Testis (tissue), 3 donors: Measurements from ENCODE around the gene SMAD3. TPM values are rescaled to one million over a fixed set of nuclear protein-coding genes. Genes with fewer than 3 reads are reported as not detected.

ENCODE experiments used
- DNase-seq: peaks from one replicate; pipeline ENCODE4 v3.0.0-alpha.2; 2019
- H3K27ac ChIP-seq, 2 donors: fragments of 200-600 bp; sonication (generic); one replicate each; pipeline ENCODE4 v1.5.1; 2019
- H3K27me3 ChIP-seq: fragments of 200-600 bp; sonication (generic); one replicate; pipeline ENCODE4 v1.5.1; 2019
- H3K36me3 ChIP-seq: fragments of 200-600 bp; sonication (generic); one replicate; pipeline ENCODE4 v1.5.1; 2017; ENCODE audit warnings: low read depth; ENCODE audit errors: missing control alignments
- H3K4me1 ChIP-seq: fragments of 200-600 bp; sonication (generic); one replicate; pipeline ENCODE4 v1.5.1; 2019
- H3K4me3 ChIP-seq, 2 donors: fragments of 200-600 bp; sonication (generic); one replicate each; pipeline ENCODE4 v1.5.1; 2017 to 2019
- H3K9me3 ChIP-seq: fragments of 200-600 bp; sonication (generic); one replicate; pipeline ENCODE4 v1.5.1; 2017
- POLR2A ChIP-seq: fragments of 450-650 bp; IDR thresholded peaks from one replicate; pipeline ENCODE4 v1.6.1; 2017; ENCODE audit warnings: antibody characterized with exemption, mild to moderate bottlenecking, moderate library complexity
- WGBS, 2 donors: methylation state at CpG; one replicate each; pipeline ENCODE4 v1.1.5; 2018; 5-methylcytosine and 5-hydroxymethylcytosine counted together
- intact Hi-C: fragments of 100-400 bp; cut with DNase I; formaldehyde crosslinking; loops from one replicate; pipeline ENCODE4 v1.15.1; 2023; ENCODE audit warnings: low total_unique reads
- polyA plus RNA-seq: library from polyadenylated mRNA; stranded (reverse); fragments of 350-450 nt; fragmentation: Illumina TruSeq; extraction: RNeasy Lipid Tissue Mini Kit (QIAGEN cat#74804); gene quantifications from one replicate; pipeline ENCODE4 v1.2.3, GENCODE V29; 2014; ENCODE audit warnings: low read depth, low replicate concordance; ENCODE audit not compliant: insufficient read depth
- total RNA-seq, 2 donors: library from RNA; depleted of rRNA; stranded (reverse); fragments of >200 nt; gene quantifications; one replicate each; pipeline ENCODE4 v1.2.3, GENCODE V29; 2016
- TF ChIP-seq, protein P1 (sequence below), 3 experiments: fragments of 450-650 bp in 2 of 3; fragments of 200-600 bp in 1 of 3; sonication (generic) in 1 of 3; IDR thresholded peaks; one replicate each; pipeline ENCODE4 v1.5.1; 2016 to 2019; ENCODE audit warnings: antibody characterized with exemption in 3 of 3, mild to moderate bottlenecking in 2 of 3, moderate library complexity in 1 of 3

Gene SMAD3
- total and polyA plus RNA-seq, 3 donors from 2014 or later, result 11.4 to 31.6 (median 18.7) TPM

DNA sequence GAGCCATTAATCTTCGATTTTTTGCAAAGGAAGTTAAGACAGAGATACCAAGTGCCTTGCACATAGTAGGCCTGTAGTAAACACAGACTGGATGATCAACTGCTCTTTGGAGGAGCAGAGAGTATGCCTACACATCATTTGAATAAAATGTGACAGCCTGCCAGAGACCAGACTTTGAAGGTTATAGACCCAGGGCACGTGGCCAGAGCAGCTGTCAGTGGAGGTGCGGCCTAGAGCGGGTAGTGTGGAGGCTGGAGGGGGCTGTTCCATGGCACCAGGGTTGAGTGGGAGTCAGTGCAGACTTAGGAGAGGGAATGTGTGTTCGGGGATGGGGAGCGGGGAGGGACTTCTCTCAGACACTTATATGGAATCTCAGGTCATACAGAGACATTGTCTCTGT is 80.8 kb downstream of the SMAD3 start:
- WGBS, 2 donors, result 25 to 46% methylated on average over 6 of the region's 6 CpGs
- H3K27me3 ChIP-seq, result no peaks in the 10 kb centered on the region
- no peak overlapping the region for H3K4me3 ChIP-seq
- no peaks in the 10 kb centered on the region for H3K36me3 ChIP-seq
- intact Hi-C loops, result no loop called here
- no peak for TF ChIP-seq POLR2A
- TF ChIP-seq, protein P1, sequence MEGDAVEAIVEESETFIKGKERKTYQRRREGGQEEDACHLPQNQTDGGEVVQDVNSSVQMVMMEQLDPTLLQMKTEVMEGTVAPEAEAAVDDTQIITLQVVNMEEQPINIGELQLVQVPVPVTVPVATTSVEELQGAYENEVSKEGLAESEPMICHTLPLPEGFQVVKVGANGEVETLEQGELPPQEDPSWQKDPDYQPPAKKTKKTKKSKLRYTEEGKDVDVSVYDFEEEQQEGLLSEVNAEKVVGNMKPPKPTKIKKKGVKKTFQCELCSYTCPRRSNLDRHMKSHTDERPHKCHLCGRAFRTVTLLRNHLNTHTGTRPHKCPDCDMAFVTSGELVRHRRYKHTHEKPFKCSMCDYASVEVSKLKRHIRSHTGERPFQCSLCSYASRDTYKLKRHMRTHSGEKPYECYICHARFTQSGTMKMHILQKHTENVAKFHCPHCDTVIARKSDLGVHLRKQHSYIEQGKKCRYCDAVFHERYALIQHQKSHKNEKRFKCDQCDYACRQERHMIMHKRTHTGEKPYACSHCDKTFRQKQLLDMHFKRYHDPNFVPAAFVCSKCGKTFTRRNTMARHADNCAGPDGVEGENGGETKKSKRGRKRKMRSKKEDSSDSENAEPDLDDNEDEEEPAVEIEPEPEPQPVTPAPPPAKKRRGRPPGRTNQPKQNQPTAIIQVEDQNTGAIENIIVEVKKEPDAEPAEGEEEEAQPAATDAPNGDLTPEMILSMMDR (IDR thresholded peaks at IDR 0.05), result no peak
- H3K4me1 ChIP-seq, result peaks cover 37% of the 10 kb centered on the region
- peak; percentile 54 for DNase-seq
- H3K27ac ChIP-seq, result peak overlapping the region in 1 of 2 donors; percentile 1
- no peaks in the 10 kb centered on the region for H3K9me3 ChIP-seq

DNA sequence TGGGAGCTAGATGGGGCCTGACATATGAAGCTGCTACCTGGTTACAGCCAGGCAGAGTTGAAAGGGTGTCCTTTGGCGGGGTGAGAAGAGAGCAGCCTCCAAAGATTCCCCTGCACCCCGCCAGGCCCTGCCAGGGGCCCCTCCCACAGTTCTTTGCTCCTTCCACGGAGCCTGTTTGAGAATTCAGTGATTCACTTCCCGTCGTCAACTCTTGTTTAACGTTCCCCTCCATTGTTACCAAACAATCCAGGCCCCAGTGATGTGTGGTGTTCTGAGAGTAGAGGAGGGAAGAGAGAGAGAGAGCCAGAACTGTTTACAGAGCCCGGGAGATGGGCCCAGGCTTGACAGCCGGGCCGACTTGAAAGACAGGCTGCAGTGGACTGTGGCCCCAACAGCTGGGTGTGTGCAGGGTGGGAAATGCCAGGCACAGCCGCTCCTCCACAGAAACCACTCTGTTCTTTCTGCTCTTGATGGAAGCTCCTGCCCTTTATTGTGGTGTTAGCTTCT is 81.5 kb downstream of the SMAD3 start:
- 59 to 75% methylated on average over 10 of the region's 10 CpGs for WGBS, 2 donors
- intact Hi-C loops, result no loop called here
- TF ChIP-seq, protein P1 (IDR thresholded peaks at IDR 0.05), result no peak
- TF ChIP-seq POLR2A, result no peak
- Histone ChIP-seq H3K27ac (peak overlapping the region in 1 of 2 donors; percentile 1), H3K4me1 (peaks cover 37% of the 10 kb centered on the region), H3K9me3 (no peaks in the 10 kb centered on the region), H3K27me3 (no peaks in the 10 kb centered on the region), H3K4me3 (no peak overlapping the region), H3K36me3 (no peaks in the 10 kb centered on the region)
- DNase-seq, result no peak

DNA sequence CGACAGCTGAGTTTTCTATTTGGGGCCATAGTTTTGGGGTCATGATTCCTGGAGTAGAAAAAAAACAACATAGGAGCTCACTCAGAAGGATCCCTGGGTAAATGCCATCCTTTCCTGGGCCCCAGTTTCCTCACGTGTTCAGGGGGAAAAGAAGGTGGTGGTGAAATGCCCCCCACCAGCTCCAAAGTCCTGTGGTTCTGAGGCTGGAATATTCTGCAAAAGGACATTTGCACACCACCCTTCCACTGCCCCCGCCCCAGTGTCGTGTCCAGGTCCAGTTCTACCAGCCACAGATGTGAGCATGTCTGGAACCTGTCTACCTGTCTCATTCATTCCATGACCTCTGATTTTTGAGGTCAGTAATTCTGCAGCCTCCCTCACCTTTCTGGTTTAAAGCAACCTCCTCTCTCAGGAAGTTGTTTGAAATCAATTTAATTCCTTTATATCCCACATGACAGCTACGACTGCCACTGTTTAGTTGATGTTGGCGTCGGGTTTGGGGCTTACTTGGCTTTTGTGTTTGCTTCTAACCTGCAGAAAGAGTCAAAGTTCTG is 82.1 kb downstream of the SMAD3 start:
- H3K27me3 ChIP-seq, result no peaks in the 10 kb centered on the region
- TF ChIP-seq, protein P1 (IDR thresholded peaks at IDR 0.05), result no peak
- TF ChIP-seq POLR2A, result no peak
- intact Hi-C loops, result no loop called here

DNA sequence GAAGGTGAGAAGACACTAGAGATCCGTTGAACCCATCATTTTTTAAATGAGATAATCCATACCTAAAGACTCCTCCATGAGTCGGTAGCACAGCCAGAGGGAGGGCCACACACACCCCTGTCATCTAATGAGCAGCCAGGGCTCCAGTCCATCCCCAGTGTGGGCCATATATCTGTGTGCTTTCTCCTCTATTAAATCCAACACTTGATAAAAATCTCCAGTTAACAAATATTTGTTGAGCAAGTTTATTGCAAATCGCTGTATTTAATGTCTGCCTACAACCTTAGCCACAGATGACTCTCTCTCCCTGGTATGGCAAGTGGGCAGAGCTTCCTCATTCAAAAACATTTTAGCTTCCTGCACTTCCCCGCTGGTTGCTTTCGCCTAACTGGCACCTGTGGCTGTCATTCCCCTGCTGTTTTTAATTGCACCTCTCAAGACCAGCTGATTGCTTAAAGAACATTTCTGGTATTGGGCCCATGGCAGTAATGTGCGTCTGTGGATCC is 82.8 kb downstream of the SMAD3 start:
- no peak for TF ChIP-seq POLR2A
- TF ChIP-seq, protein P1 (IDR thresholded peaks at IDR 0.05), result no peak
- H3K4me1 ChIP-seq, result peaks cover 37% of the 10 kb centered on the region
- no peak overlapping the region for H3K27ac ChIP-seq
- intact Hi-C loops, result no loop called here
- H3K4me3 ChIP-seq, result no peak overlapping the region
- H3K27me3 ChIP-seq, result no peaks in the 10 kb centered on the region
- DNase-seq, result no peak
- no peaks in the 10 kb centered on the region for H3K36me3 ChIP-seq
- 83 to 92% methylated on average over 6 of the region's 6 CpGs for WGBS, 2 donors
- no peaks in the 10 kb centered on the region for H3K9me3 ChIP-seq

More for the DNA sequence above, 82.1 kb downstream of the SMAD3 start:
- no peak for DNase-seq
- no peak overlapping the region for H3K4me3 ChIP-seq
- peaks cover 37% of the 10 kb centered on the region for H3K4me1 ChIP-seq
- 89 to 93% methylated on average over 7 of the region's 7 CpGs for WGBS, 2 donors
- H3K27ac ChIP-seq, result peak overlapping the region in 1 of 2 donors; percentile 1
- no peaks in the 10 kb centered on the region for H3K36me3 ChIP-seq
- no peaks in the 10 kb centered on the region for H3K9me3 ChIP-seq
